Psoas muscle (tissue), 8 donors: ENCODE measurements around the gene GRIP1. TPM values are rescaled to one million over a fixed set of nuclear protein-coding genes. Genes with fewer than 3 reads are reported as not detected.

ENCODE experiments used
- ATAC-seq, 4 donors: fragments of 200-7000 bp; cut with Tn5 transposase; one replicate each; pipeline ENCODE4 v1.9.1; 2020; ENCODE audit warnings: moderate library complexity in 3 of 4, mild to moderate bottlenecking in 2 of 4
- DNase-seq, 2 donors: peaks; one replicate each; pipeline ENCODE4 v3.0.0-alpha.2; 2020
- H3K27ac ChIP-seq: fragments of 200-600 bp; one replicate; pipeline ENCODE4 v1.8.0; 2022
- H3K27me3 ChIP-seq, 3 donors: fragments of 200-600 bp in 1 of 3; one replicate each; pipeline versions ENCODE4 v1.6.1 to v1.8.0; 2013 to 2022; ENCODE audit warnings: low read length in 2 of 3, mild to moderate bottlenecking in 2 of 3, moderate library complexity in 1 of 3; ENCODE audit not compliant: insufficient read depth in 3 of 3
- H3K36me3 ChIP-seq, 2 donors: fragments of 200-600 bp in 1 of 2; one replicate each; pipeline versions ENCODE4 v1.6.1 to v1.8.0; 2013 to 2022; ENCODE audit warnings: low read depth in 1 of 2, mild to moderate bottlenecking in 1 of 2, moderate library complexity in 1 of 2; ENCODE audit not compliant: insufficient read depth in 1 of 2
- H3K4me1 ChIP-seq: fragments of 200-600 bp; one replicate; pipeline ENCODE4 v1.8.0; 2022
- H3K4me3 ChIP-seq: fragments of 200-600 bp; one replicate; pipeline ENCODE4 v1.8.0; 2022; ENCODE audit warnings: mild to moderate bottlenecking
- H3K9me3 ChIP-seq: fragments of 200-600 bp; one replicate; pipeline ENCODE4 v1.8.0; 2022
- WGBS, 3 donors: extraction: QIAGEN DNeasy Blood & Tissue Kit; methylation state at CpG; one replicate each; pipeline versions ENCODE4 v1.1.6 to v1.1.7; 2013; 5-methylcytosine and 5-hydroxymethylcytosine counted together
- intact Hi-C, 2 donors: fragments of 100-400 bp; cut with DNase I; formaldehyde crosslinking; loops; one replicate each; pipeline versions ENCODE4 v1.11.0 to v1.14.2; 2022
- polyA plus RNA-seq, 3 donors: library from polyadenylated mRNA; stranded (reverse); fragments of 200-250 nt; gene quantifications; one replicate each; pipeline ENCODE4 v1.2.3, GENCODE V29; 2013
- total RNA-seq, 4 donors: library from RNA; stranded (reverse); fragmentation: NEBNext Ultra II Directional in 2 of 4; extraction: Animal tissue kit (Norgen Biotek cat#: 25700) in 2 of 4; gene quantifications; one replicate each; pipeline versions ENCODE4 v1.2.1 to v1.2.4, GENCODE V29; 2021 to 2023
- TF ChIP-seq, protein P1 (sequence below): fragments of 200-600 bp; IDR thresholded peaks from one replicate; pipeline ENCODE4 v1.8.0; 2022; ENCODE audit warnings: antibody characterized with exemption
- donor health status: healthy with polysubstance abuse.
- donor health status: DM: no; HTN: no; CAD: no; lungs with moderate emphysema.
- donor health status: Bipolar disorder and iron deficiency.
- donor health status: healthy.
- donor health status: DM: yes; HTN: yes; CAD: no.
- donor health status: DM: no; HTN: no; CAD: no.
- donor health status: DM: no; HTN: no; CAD: no.
- donor health status: DM: yes; HTN: yes; CAD: no.

GRIP1 gene
- total and polyA plus RNA-seq, 7 donors: 0.05 to 4.1 (median 1.6) TPM

DNA sequence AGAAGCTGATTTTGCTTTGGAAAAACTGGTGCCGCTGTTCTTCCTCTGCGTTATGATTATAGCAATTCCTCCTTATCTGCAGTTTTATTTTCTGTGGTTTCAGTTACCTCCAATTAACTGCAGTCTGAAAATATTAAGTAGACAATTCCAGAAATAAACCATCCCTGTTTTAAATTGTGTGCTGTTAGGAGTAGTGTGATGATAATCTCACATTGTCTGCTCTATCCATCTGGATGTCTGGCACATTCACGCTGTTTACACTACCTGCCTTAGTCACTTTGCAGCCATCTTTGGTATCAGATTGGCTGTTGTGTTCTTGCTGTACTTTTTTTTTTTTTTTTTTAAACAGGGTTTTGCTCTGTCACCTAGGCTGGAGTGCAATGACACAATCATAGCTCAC is 141.0 kb downstream of the GRIP1 start:
- intact Hi-C loops: no loop called here
- 93 to 94% (median 94%) methylated on average over 3 of the region's 3 CpGs for WGBS, 3 donors
- Histone ChIP-seq H3K4me1 (no peaks in the 10 kb centered on the region), H3K36me3 (no peaks in the 10 kb centered on the region), H3K27me3 (no peaks in the 10 kb centered on the region), H3K4me3 (no peak overlapping the region), H3K9me3 (no peaks in the 10 kb centered on the region), H3K27ac (no peak overlapping the region)
- ATAC-seq (no peak), DNase-seq (no peak)
- TF ChIP-seq, protein P1, sequence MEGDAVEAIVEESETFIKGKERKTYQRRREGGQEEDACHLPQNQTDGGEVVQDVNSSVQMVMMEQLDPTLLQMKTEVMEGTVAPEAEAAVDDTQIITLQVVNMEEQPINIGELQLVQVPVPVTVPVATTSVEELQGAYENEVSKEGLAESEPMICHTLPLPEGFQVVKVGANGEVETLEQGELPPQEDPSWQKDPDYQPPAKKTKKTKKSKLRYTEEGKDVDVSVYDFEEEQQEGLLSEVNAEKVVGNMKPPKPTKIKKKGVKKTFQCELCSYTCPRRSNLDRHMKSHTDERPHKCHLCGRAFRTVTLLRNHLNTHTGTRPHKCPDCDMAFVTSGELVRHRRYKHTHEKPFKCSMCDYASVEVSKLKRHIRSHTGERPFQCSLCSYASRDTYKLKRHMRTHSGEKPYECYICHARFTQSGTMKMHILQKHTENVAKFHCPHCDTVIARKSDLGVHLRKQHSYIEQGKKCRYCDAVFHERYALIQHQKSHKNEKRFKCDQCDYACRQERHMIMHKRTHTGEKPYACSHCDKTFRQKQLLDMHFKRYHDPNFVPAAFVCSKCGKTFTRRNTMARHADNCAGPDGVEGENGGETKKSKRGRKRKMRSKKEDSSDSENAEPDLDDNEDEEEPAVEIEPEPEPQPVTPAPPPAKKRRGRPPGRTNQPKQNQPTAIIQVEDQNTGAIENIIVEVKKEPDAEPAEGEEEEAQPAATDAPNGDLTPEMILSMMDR: no peak

DNA sequence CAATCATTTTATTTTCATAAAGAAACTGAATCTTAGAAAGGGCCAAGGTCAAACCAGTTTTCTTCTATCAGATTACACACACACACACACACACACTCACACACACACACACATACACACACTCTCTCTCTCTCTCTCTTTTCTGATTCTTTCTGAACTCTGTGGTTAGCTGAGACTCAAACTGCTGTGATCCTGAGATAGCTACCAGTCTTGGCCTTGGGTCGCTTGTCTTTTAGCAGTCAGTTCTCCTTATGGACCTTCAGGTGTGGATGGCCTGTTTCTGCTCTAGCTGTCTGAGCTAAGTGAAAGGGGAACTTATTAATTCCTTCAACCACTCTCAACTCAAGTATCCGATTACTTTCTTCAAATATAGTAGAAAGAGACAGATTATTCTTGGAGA is 145.1 kb downstream of the GRIP1 start:
- Histone ChIP-seq H3K4me1 (no peaks in the 10 kb centered on the region), H3K4me3 (no peak overlapping the region), H3K36me3 (no peaks in the 10 kb centered on the region), H3K9me3 (no peaks in the 10 kb centered on the region), H3K27me3 (no peaks in the 10 kb centered on the region), H3K27ac (no peak overlapping the region)
- ATAC-seq (no peak), DNase-seq (no peak)
- 81 to 94% (median 88%) methylated on average over 2 of the region's 2 CpGs for WGBS, 3 donors
- intact Hi-C loops: no loop called here
- TF ChIP-seq, protein P1: no peak

DNA sequence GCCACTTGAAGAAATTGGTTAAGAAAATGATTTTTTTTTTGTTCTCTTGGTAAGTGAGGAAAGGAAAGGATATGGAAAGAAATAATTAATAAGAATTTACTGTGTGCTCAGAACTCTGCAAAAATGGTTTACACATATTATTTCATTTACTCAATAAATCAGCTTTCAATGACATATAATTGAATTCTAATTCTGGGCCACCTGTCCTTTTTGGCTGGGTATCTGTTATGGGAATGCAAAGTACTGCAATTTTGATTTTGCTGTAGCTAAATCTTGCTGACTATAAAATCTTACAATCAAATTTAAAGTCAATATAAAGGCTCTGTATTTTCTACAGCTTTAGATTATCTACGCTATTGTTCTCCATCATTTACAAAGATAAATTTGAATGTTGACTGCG is 147.1 kb downstream of the GRIP1 start:
- ATAC-seq (no peak), DNase-seq (no peak)
- Histone ChIP-seq H3K36me3 (no peaks in the 10 kb centered on the region), H3K27me3 (no peaks in the 10 kb centered on the region), H3K4me3 (no peak overlapping the region), H3K4me1 (no peaks in the 10 kb centered on the region), H3K27ac (no peak overlapping the region), H3K9me3 (no peaks in the 10 kb centered on the region)
- TF ChIP-seq, protein P1: no peak
- intact Hi-C loops: no loop called here
- WGBS, 3 donors: 67 to 79% (median 77%) methylated on average over 2 of the region's 2 CpGs

DNA sequence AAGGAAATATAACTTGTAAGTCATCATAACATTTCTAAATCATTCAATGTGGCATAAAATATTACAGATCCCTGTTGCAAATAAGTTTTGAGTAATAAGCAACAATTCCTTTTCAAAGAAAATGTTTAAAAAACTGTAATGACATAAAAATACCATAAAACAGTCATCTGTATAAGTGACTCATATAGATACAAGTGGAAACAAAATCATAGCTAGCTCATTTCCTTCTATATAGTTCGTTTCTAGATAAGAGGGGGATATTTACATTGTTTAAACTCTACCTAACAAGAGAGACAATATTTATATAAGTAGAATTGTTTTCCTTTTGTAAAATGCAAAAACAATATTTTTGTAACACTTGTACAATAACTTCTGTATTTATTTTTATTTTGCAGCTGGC is 148.9 kb downstream of the GRIP1 start:
- no peaks in the 10 kb centered on the region for H3K9me3 ChIP-seq
- TF ChIP-seq, protein P1: no peak
- no peaks in the 10 kb centered on the region for H3K27me3 ChIP-seq
- ATAC-seq (no peak), DNase-seq (no peak)
- H3K4me3 ChIP-seq: no peak overlapping the region
- H3K27ac ChIP-seq: no peak overlapping the region
- H3K4me1 ChIP-seq: no peaks in the 10 kb centered on the region
- intact Hi-C loops: no loop called here
- no peaks in the 10 kb centered on the region for H3K36me3 ChIP-seq
- 69 to 82% (median 76%) methylated on average over 1 of the region's 1 CpG for WGBS, 3 donors

DNA sequence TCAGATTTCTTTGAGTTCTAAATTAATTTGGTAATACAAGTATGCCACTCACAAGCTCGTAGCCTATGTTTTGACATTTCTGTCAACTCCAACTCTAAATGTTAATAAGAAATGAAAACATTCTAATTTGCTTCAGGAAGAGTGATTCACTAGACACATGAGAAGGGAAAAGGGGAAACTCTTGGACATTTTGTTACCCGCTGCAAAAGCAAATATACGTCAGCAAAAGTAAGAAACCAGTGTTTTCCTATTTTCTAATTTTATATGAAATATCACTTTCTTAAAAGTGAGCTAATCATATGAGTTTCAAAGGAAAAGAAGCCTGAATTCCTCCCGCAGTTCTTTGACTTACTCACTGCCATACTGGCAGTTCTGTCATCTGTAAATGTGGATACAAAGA is 162.3 kb downstream of the GRIP1 start:
- 59 to 81% (median 76%) methylated on average over 4 of the region's 4 CpGs for WGBS, 3 donors
- Histone ChIP-seq H3K4me1 (no peaks in the 10 kb centered on the region), H3K9me3 (no peaks in the 10 kb centered on the region), H3K27me3 (no peaks in the 10 kb centered on the region), H3K27ac (no peak overlapping the region), H3K36me3 (no peaks in the 10 kb centered on the region), H3K4me3 (no peak overlapping the region)
- no peak for ATAC-seq
- DNase-seq: no peak
- intact Hi-C loops: no loop called here
- TF ChIP-seq, protein P1: no peak
